HepG2 (cell line): ENCODE results near the gene INO80E. TPM values are rescaled to one million over a fixed set of nuclear protein-coding genes. Genes with fewer than 3 reads are reported as not detected.

Experiments used
- ATAC-seq: fragments of 200-7000 bp; cut with Tn5 transposase; 3 replicates; pipeline ENCODE4 v1.9.1; 2020; ENCODE audit warnings: mild to moderate bottlenecking, moderate library complexity
- BruUV-seq: library from RNA; stranded (reverse); fragments of 400-500 nt; replicated peaks from 2 replicates; lab custom pipeline; 2021; lab: Mats Ljungman, UMichigan
- CTCF ChIA-PET: fragments of 300-600 bp; formaldehyde crosslinking; extraction: SDS; loops from one replicate; lab custom pipeline; 2021; ENCODE audit warnings: low total read pairs, inconsistent platforms, low intra/inter-chr PET ratio; lab: Yijun Ruan, JAX
- POLR2A ChIA-PET: fragments of 350-600 bp; sonication (Branson Sonifier 250); formaldehyde crosslinking; loops from one replicate; lab custom pipeline; 2020; ENCODE audit warnings: antibody characterized with exemption, inconsistent platforms; lab: Yijun Ruan, JAX
- DNase-seq: peaks from one replicate; pipeline ENCODE4 v3.0.0-alpha.2; 2015; ENCODE audit warnings: low spot score
- FAIRE-seq: peaks from 3 replicates; lab custom pipeline; 2011; peaks lifted over from hg19 to GRCh38; lab: Jason Lieb, UNC
- H2AFZ ChIP-seq: one replicate; pipeline ENCODE4 v1.6.1; 2011; ENCODE audit warnings: low read length, inconsistent platforms
- H3K27ac ChIP-seq: fragments of 300-600 bp; 3 replicates; pipeline ENCODE4 v1.8.0; 2011; ENCODE audit warnings: mixed run types, mild to moderate bottlenecking, mixed read lengths, low read length, inconsistent platforms; ENCODE audit not compliant: insufficient read depth; ENCODE audit errors: extremely low read length
- H3K27me3 ChIP-seq, 2 experiments: fragments of 200-600 bp in 1 of 2; 2 replicates in 1 of 2; 3 replicates in 1 of 2; pipeline versions ENCODE4 v1.6.0 to v1.8.0; 2011; ENCODE audit warnings: low read length in 2 of 2, mild to moderate bottlenecking in 2 of 2, moderate library complexity in 2 of 2, inconsistent platforms in 1 of 2; ENCODE audit not compliant: insufficient read depth in 2 of 2, control insufficient read depth in 1 of 2
- H3K36me3 ChIP-seq, 2 experiments: fragments of 200-600 bp in 1 of 2; replicated peaks in 1 of 2; 2 replicates in 1 of 2; 3 replicates in 1 of 2; pipeline versions ENCODE4 v1.5.1 to v1.8.0; 2011; ENCODE audit warnings: low read length in 2 of 2, inconsistent platforms in 1 of 2; ENCODE audit not compliant: insufficient read depth in 2 of 2, control insufficient read depth in 1 of 2
- H3K4me1 ChIP-seq: 2 replicates; pipeline ENCODE4 v1.5.1; 2012; ENCODE audit warnings: low read length, inconsistent platforms; ENCODE audit not compliant: insufficient read depth
- H3K4me2 ChIP-seq: 2 replicates; pipeline ENCODE4 v1.6.0; 2011; ENCODE audit warnings: low read depth, low read length, inconsistent platforms
- H3K4me3 ChIP-seq, 3 experiments: fragments of 200-600 bp in 1 of 3; sonication (generic), shearing (Covaris generic) in 1 of 3; replicated peaks in 1 of 3; 2 replicates each; pipeline ENCODE4 v1.5.1; 2011 to 2016; ENCODE audit warnings: low read length in 3 of 3, inconsistent platforms in 2 of 3, low read depth in 2 of 3, mild to moderate bottlenecking in 2 of 3, control low read depth in 1 of 3, mixed read lengths in 1 of 3; ENCODE audit not compliant: insufficient read depth in 1 of 3
- H3K79me2 ChIP-seq: one replicate; pipeline ENCODE4 v1.6.1; 2011; ENCODE audit warnings: low read length, inconsistent platforms; ENCODE audit not compliant: insufficient read depth
- H3K9ac ChIP-seq: 2 replicates; pipeline ENCODE4 v1.6.0; 2011; ENCODE audit warnings: mild to moderate bottlenecking, low read depth, low read length, inconsistent platforms; ENCODE audit not compliant: insufficient read depth
- H3K9me3 ChIP-seq: 2 replicates; pipeline ENCODE4 v1.5.1; 2012; ENCODE audit warnings: mild to moderate bottlenecking, low read length
- H4K20me1 ChIP-seq: 2 replicates; pipeline ENCODE4 v1.6.0; 2011; ENCODE audit warnings: inconsistent platforms, mild to moderate bottlenecking, low read length, moderate library complexity; ENCODE audit not compliant: insufficient read depth
- ATF7 ChIP-seq, 2 experiments: fragments of 450-650 bp in 1 of 2; sonication (generic) in 1 of 2; formaldehyde crosslinking in 1 of 2; IDR thresholded peaks; 2 replicates each; pipeline versions ENCODE4 v1.4.0 to v1.6.1; 2016 to 2020; ENCODE audit warnings: antibody characterized with exemption in 1 of 2, mild to moderate bottlenecking in 1 of 2, missing genetic modification reagents in 1 of 2
- DNMT1 ChIP-seq: sonication (generic); formaldehyde crosslinking; IDR thresholded peaks from 2 replicates; pipeline ENCODE4 v1.5.1; 2020; ENCODE audit warnings: mild to moderate bottlenecking, missing genetic modification reagents
- MLLT10 ChIP-seq: sonication (generic); formaldehyde crosslinking; IDR thresholded peaks from 2 replicates; pipeline ENCODE4 v1.4.0; 2020; ENCODE audit warnings: missing genetic modification reagents
- PCBP1 ChIP-seq: fragments of 200-400 bp; formaldehyde crosslinking; IDR thresholded peaks from 2 replicates; pipeline ENCODE4 v1.6.1; 2017; ENCODE audit warnings: mild to moderate bottlenecking, low read depth, low read length, borderline replicate concordance
- RXRA ChIP-seq: sonication (generic); formaldehyde crosslinking; IDR thresholded peaks from 2 replicates; pipeline ENCODE4 v1.5.1; 2020; ENCODE audit warnings: missing genetic modification reagents
- STAG1 ChIP-seq: sonication (generic); formaldehyde crosslinking; IDR thresholded peaks from 2 replicates; pipeline ENCODE4 v1.4.0; 2020; ENCODE audit warnings: missing genetic modification reagents
- XRCC5 ChIP-seq: fragments of 200-400 bp; formaldehyde crosslinking; optimal IDR thresholded peaks from 2 replicates; pipeline ENCODE3; 2017; ENCODE audit warnings: mild to moderate bottlenecking, low read length
- WGBS: methylation state at CpG from one replicate; pipeline ENCODE4 v1.1.6; 2017; ENCODE audit warnings: low lambda C conversion rate; 5-methylcytosine and 5-hydroxymethylcytosine counted together
- in situ Hi-C: cut with HindIII; loops from 2 replicates; pipeline ENCODE4 v1.10.0; 2017; ENCODE audit warnings: low pct_unique_long_range_greater_than_20kb; ENCODE audit not compliant: extremely low pct_ligation_motif_present
- intact Hi-C: fragments of 100-400 bp; cut with micrococcal nuclease; formaldehyde crosslinking; loops from one replicate; pipeline ENCODE4 v1.10.0; 2022; ENCODE audit not compliant: unreplicated experiment
- polyA plus RNA-seq, 8 experiments: library from polyadenylated mRNA; depleted of rRNA in 3 of 8; stranded (reverse) in 7 of 8; unstranded in 1 of 8; fragments of >200 nt; fragmentation: Illumina TruSeq in 4 of 8; extraction: Trizol in 4 of 8; gene quantifications; 2 replicates each; pipeline versions ENCODE4 v1.2.1 to v1.2.3, GENCODE V29; 2011 to 2016; ENCODE audit warnings: low read depth in 4 of 8, missing spikeins in 1 of 8, mixed read lengths in 1 of 8; ENCODE audit not compliant: insufficient read depth in 1 of 8
- total RNA-seq, 5 experiments: library from RNA; depleted of rRNA; stranded (reverse); fragments of >200 nt; fragmentation: Illumina TruSeq; extraction: Trizol; gene quantifications; 2 replicates each; pipeline ENCODE4 v1.2.3, GENCODE V29; 2016; ENCODE audit warnings: low read depth in 1 of 5
- TF ChIP-seq, protein P1 (sequence below): sonication (generic); formaldehyde crosslinking; IDR thresholded peaks from 2 replicates; pipeline ENCODE4 v1.4.0; 2020; ENCODE audit warnings: missing genetic modification reagents, mild to moderate bottlenecking, borderline replicate concordance
- TF ChIP-seq, protein P2 (sequence below): sonication (generic); formaldehyde crosslinking; IDR thresholded peaks from 2 replicates; pipeline ENCODE4 v1.4.0; 2020; ENCODE audit warnings: missing genetic modification reagents, borderline replicate concordance
- TF ChIP-seq, protein P3 (sequence below): sonication (generic); formaldehyde crosslinking; IDR thresholded peaks from 2 replicates; pipeline ENCODE4 v1.5.1; 2020; ENCODE audit warnings: missing genetic modification reagents, mild to moderate bottlenecking, borderline replicate concordance
- TF ChIP-seq, protein P4 (sequence below): sonication (generic); formaldehyde crosslinking; IDR thresholded peaks from 2 replicates; pipeline ENCODE4 v1.5.1; 2020; ENCODE audit warnings: mild to moderate bottlenecking, missing genetic modification reagents, moderate library complexity

Gene INO80E
- total and polyA plus RNA-seq, 2 of the 13 experiments (the other 11 are each of a cell fraction or from before 2014, with no cell fraction given) = 25.8 to 45.6 TPM

DNA sequence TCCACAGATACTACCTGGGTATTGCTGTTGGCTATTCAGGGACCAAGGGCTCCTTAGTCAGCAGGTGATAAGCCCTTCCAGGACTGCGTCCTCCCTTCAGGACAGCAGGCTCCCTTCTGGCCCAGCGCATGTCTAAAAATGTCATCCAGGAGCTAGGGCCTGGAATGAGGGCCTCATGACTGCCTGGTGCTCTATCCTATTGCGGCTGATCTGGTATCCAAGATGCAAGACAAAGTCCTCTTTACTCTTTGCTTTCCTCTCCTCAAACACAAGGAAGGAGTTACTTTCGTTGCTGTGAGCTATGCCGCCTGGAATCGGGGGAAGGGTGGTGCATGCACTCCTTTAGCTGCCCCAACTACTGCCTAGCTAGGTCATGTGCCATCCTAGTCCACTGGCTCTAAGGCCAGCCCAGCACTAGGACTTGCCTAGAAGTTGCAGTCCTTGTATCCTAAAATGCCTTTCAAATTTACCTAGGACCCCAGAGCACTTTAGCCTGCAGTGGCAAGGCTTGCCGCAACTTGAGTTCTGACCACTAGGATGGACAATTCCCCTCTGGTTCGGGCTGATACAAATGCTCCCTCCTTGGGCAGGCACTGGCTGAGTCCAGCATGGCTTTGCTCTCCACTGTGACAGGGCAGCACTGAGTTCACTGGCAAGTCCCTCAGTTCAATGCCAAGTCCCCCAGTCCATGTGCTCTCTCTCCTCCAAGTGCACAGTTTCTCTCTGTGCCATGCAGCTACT lies 44.2 kb upstream of the INO80E start:
- ChIA-PET CTCF (no interaction called here), POLR2A (interaction anchor here (1.4 to 2.5 kb wide), 3 partner anchors 10 to 26 kb away, joined by 3 to 9 read pairs (median 4); partner anchors contain the start of genes KCTD13 and TMEM219)
- Histone ChIP-seq H3K36me3 (no peaks in the 10 kb centered on the region), H3K9ac (no peak overlapping the region), H3K79me2 (no peaks in the 10 kb centered on the region), H2AFZ (no peak overlapping the region), H4K20me1 (no peaks in the 10 kb centered on the region), H3K4me3 (no peak overlapping the region), H3K27ac (no peak overlapping the region), H3K4me1 (peaks cover 12% of the 10 kb centered on the region), H3K27me3 (peaks cover 0 to 10% of the 10 kb centered on the region in 2 experiments; a peak in 1 of 5 replicates), H3K9me3 (peaks cover 8% of the 10 kb centered on the region; the same call in 1 of the 2 replicates), H3K4me2 (no peak overlapping the region)
- intact Hi-C loops = no loop called here
- 36% methylated on average over 8 of the region's 8 CpGs for WGBS
- FAIRE-seq = no peak
- ATAC-seq = peak; percentile 92
- DNase-seq = no peak
- no TSS peak for BruUV-seq
- in situ Hi-C loops = no loop called here
- TF ChIP-seq PCBP1 = no peak
- TF ChIP-seq RXRA (CRISPR knock-in tag) = 0 out of 2 replicates have a peak, but pooled peaks have one; percentile 16
- TF ChIP-seq, protein P1, sequence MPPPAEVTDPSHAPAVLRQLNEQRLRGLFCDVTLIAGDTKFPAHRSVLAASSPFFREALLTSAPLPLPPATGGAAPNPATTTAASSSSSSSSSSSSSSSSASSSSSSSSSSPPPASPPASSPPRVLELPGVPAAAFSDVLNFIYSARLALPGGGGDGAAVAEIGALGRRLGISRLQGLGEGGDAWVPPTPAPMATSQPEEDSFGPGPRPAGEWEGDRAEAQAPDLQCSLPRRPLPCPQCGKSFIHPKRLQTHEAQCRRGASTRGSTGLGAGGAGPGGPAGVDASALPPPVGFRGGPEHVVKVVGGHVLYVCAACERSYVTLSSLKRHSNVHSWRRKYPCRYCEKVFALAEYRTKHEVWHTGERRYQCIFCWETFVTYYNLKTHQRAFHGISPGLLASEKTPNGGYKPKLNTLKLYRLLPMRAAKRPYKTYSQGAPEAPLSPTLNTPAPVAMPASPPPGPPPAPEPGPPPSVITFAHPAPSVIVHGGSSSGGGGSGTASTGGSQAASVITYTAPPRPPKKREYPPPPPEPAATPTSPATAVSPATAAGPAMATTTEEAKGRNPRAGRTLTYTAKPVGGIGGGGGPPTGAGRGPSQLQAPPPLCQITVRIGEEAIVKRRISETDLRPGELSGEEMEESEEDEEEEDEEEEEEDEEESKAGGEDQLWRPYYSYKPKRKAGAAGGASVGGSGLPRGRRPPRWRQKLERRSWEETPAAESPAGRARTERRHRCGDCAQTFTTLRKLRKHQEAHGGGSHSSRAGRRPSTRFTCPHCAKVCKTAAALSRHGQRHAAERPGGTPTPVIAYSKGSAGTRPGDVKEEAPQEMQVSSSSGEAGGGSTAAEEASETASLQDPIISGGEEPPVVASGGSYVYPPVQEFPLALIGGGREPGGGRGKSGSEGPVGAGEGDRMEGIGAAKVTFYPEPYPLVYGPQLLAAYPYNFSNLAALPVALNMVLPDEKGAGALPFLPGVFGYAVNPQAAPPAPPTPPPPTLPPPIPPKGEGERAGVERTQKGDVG (CRISPR knock-in tag) = no peak
- TF ChIP-seq XRCC5 = peak; percentile 30
- TF ChIP-seq, protein P2, sequence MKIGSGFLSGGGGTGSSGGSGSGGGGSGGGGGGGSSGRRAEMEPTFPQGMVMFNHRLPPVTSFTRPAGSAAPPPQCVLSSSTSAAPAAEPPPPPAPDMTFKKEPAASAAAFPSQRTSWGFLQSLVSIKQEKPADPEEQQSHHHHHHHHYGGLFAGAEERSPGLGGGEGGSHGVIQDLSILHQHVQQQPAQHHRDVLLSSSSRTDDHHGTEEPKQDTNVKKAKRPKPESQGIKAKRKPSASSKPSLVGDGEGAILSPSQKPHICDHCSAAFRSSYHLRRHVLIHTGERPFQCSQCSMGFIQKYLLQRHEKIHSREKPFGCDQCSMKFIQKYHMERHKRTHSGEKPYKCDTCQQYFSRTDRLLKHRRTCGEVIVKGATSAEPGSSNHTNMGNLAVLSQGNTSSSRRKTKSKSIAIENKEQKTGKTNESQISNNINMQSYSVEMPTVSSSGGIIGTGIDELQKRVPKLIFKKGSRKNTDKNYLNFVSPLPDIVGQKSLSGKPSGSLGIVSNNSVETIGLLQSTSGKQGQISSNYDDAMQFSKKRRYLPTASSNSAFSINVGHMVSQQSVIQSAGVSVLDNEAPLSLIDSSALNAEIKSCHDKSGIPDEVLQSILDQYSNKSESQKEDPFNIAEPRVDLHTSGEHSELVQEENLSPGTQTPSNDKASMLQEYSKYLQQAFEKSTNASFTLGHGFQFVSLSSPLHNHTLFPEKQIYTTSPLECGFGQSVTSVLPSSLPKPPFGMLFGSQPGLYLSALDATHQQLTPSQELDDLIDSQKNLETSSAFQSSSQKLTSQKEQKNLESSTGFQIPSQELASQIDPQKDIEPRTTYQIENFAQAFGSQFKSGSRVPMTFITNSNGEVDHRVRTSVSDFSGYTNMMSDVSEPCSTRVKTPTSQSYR (CRISPR knock-in tag) = peak; percentile 38; the same call in 1 of the 2 replicates
- no peak for TF ChIP-seq MLLT10 (CRISPR knock-in tag)
- TF ChIP-seq, protein P3, sequence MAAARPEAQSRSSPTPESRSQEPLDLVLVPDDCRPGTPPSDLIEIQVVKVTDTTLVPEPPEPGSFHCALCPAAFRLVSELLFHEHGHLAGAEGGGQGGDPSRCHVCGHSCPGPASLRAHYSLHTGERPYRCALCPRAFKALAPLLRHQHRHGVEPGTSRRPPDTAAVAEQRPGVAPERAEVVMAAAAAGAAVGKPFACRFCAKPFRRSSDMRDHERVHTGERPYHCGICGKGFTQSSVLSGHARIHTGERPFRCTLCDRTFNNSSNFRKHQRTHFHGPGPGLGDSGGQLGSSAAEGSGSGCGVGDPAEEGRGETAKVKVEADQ (CRISPR knock-in tag) = no peak
- TF ChIP-seq, protein P4, sequence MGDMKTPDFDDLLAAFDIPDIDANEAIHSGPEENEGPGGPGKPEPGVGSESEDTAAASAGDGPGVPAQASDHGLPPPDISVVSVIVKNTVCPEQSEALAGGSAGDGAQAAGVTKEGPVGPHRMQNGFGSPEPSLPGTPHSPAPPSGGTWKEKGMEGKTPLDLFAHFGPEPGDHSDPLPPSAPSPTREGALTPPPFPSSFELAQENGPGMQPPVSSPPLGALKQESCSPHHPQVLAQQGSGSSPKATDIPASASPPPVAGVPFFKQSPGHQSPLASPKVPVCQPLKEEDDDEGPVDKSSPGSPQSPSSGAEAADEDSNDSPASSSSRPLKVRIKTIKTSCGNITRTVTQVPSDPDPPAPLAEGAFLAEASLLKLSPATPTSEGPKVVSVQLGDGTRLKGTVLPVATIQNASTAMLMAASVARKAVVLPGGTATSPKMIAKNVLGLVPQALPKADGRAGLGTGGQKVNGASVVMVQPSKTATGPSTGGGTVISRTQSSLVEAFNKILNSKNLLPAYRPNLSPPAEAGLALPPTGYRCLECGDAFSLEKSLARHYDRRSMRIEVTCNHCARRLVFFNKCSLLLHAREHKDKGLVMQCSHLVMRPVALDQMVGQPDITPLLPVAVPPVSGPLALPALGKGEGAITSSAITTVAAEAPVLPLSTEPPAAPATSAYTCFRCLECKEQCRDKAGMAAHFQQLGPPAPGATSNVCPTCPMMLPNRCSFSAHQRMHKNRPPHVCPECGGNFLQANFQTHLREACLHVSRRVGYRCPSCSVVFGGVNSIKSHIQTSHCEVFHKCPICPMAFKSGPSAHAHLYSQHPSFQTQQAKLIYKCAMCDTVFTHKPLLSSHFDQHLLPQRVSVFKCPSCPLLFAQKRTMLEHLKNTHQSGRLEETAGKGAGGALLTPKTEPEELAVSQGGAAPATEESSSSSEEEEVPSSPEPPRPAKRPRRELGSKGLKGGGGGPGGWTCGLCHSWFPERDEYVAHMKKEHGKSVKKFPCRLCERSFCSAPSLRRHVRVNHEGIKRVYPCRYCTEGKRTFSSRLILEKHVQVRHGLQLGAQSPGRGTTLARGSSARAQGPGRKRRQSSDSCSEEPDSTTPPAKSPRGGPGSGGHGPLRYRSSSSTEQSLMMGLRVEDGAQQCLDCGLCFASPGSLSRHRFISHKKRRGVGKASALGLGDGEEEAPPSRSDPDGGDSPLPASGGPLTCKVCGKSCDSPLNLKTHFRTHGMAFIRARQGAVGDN = 0 out of 2 replicates have a peak, but pooled peaks have one; percentile 14
- TF ChIP-seq STAG1 (CRISPR knock-in tag) = peak; percentile 29; the same call in 1 of the 2 replicates
- no peak for TF ChIP-seq DNMT1 (CRISPR knock-in tag)
- no peak for TF ChIP-seq ATF7 (IDR thresholded peaks at IDR 0.05)
- TF ChIP-seq ATF7 (CRISPR knock-in tag; IDR thresholded peaks at IDR 0.05) = no peak
